CD4-positive, alpha-beta memory T cell (primary cell): ENCODE data around the gene TYMP. TPM values are rescaled to one million over a fixed set of nuclear protein-coding genes. Genes with fewer than 3 reads are reported as not detected.
A peak's percentile ranks its signal among the peaks of the same experiment; 100 is the strongest.

ENCODE experiments used
- CTCF ChIA-PET: fragments of 350-600 bp; sonication (Branson Sonifier 250); formaldehyde crosslinking; loops from one replicate; lab custom pipeline; 2021; ENCODE audit warnings: inconsistent platforms; ENCODE audit not compliant: partially characterized antibody; lab: Charles Lee
- POLR2A ChIA-PET: fragments of 350-600 bp; sonication (Branson Sonifier 250); formaldehyde crosslinking; loops from one replicate; lab custom pipeline; 2021; ENCODE audit not compliant: partially characterized antibody; lab: Charles Lee
- DNase-seq, 5 donors: peaks; one replicate each; pipeline versions ENCODE4 v3.0.0 to v3.0.0-alpha.2; 2020 to 2022; ENCODE audit warnings: mixed read lengths in 1 of 5
- H3K27ac ChIP-seq: one replicate; pipeline ENCODE4 v1.7.0; 2013; ENCODE audit warnings: low read depth, low read length
- H3K27me3 ChIP-seq: 2 replicates; pipeline ENCODE4 v1.7.0; 2013; ENCODE audit warnings: mild to moderate bottlenecking, low read length, moderate library complexity; ENCODE audit not compliant: insufficient read depth
- H3K36me3 ChIP-seq: 2 replicates; pipeline ENCODE4 v1.7.0; 2013; ENCODE audit warnings: mild to moderate bottlenecking, low read length, moderate library complexity; ENCODE audit not compliant: insufficient read depth
- H3K4me1 ChIP-seq: 2 replicates; pipeline ENCODE4 v1.7.0; 2013; ENCODE audit warnings: mild to moderate bottlenecking, low read length, moderate library complexity; ENCODE audit not compliant: insufficient read depth
- H3K4me3 ChIP-seq, 2 donors: one replicate each; pipeline ENCODE4 v1.7.0; 2013; ENCODE audit warnings: low read length in 2 of 2, mild to moderate bottlenecking in 1 of 2
- H3K9me3 ChIP-seq, 2 donors: one replicate each; pipeline ENCODE4 v1.7.0; 2013; ENCODE audit warnings: low read length in 2 of 2, control low read depth in 1 of 2; ENCODE audit not compliant: control insufficient read depth in 1 of 2
- H3K27ac Mint-ChIP-seq, 7 donors: one replicate each; pipeline ENCODE4 v1.8.0; 2020 to 2021; ENCODE audit warnings: mixed read lengths in 7 of 7, mild to moderate bottlenecking in 6 of 7, inconsistent platforms in 3 of 7, moderate library complexity in 3 of 7
- H3K27me3 Mint-ChIP-seq, 2 donors: one replicate each; pipeline ENCODE4 v1.8.0; 2020 to 2021; ENCODE audit warnings: mixed read lengths in 2 of 2
- H3K36me3 Mint-ChIP-seq, 2 donors: one replicate each; pipeline ENCODE4 v1.8.0; 2020 to 2021; ENCODE audit warnings: mixed read lengths in 2 of 2, inconsistent platforms in 1 of 2, mild to moderate bottlenecking in 1 of 2
- H3K4me1 Mint-ChIP-seq, 4 donors: one replicate each; pipeline ENCODE4 v1.8.0; 2020 to 2021; ENCODE audit warnings: mixed read lengths in 4 of 4, mild to moderate bottlenecking in 1 of 4
- H3K4me3 Mint-ChIP-seq, 8 donors: one replicate each; pipeline ENCODE4 v1.8.0; 2020 to 2021; ENCODE audit warnings: mixed read lengths in 8 of 8, mild to moderate bottlenecking in 7 of 8, moderate library complexity in 6 of 8, inconsistent platforms in 3 of 8
- H3K9me3 Mint-ChIP-seq, 8 donors: one replicate each; pipeline ENCODE4 v1.8.0; 2020 to 2021; ENCODE audit warnings: mixed read lengths in 8 of 8, mild to moderate bottlenecking in 5 of 8, inconsistent platforms in 3 of 8, moderate library complexity in 1 of 8
- intact Hi-C: fragments of 100-400 bp; cut with micrococcal nuclease; formaldehyde crosslinking; loops from one replicate; pipeline ENCODE4 v1.15.1; 2023
- polyA plus RNA-seq, 2 donors: library from polyadenylated mRNA; unstranded; fragments of 300-500 nt; fragmentation: Illumina TruSeq; gene quantifications; one replicate each; pipeline ENCODE4 v1.2.3, GENCODE V29; 2021
- total RNA-seq, 2 experiments: library from RNA; stranded (reverse); gene quantifications; one replicate each; pipeline ENCODE4 v1.2.3, GENCODE V29; 2021

Gene TYMP
- total and polyA plus RNA-seq, 4 experiments from 2014 or later = 15.7 to 30.9 (median 20.0) TPM

GRCh38 chr22:50517495-50518260 is 12.1 kb downstream of the TYMP start:
- CTCF ChIA-PET = interaction anchor here (1.1 kb wide), 1 partner anchor 8 kb away, joined by 3 read pairs; no protein-coding TSS in a partner anchor
- Mint-ChIP-seq H3K27ac (peak overlapping the region in 1 of 7 donors; percentile 2), H3K9me3 (no peaks in the 10 kb centered on the region), H3K36me3 (peaks cover 12 to 34% of the 10 kb centered on the region in 2 donors), H3K27me3 (no peaks in the 10 kb centered on the region), H3K4me3 (no peak overlapping the region), H3K4me1 (peaks cover 4 to 9% (median 7%) of the 10 kb centered on the region in 4 donors)
- DNase-seq = no peak
- Histone ChIP-seq H3K4me3 (no peak overlapping the region), H3K9me3 (no peaks in the 10 kb centered on the region), H3K27ac (no peak overlapping the region), H3K27me3 (no peaks in the 10 kb centered on the region), H3K4me1 (no peaks in the 10 kb centered on the region), H3K36me3 (peaks cover 42% of the 10 kb centered on the region)
- intact Hi-C loops = no loop called here
- POLR2A ChIA-PET = interaction anchor here (0.8 to 1.3 kb wide), 3 partner anchors 10 to 30 kb away, joined by 3 to 4 read pairs (median 4); partner anchors contain the start of genes LMF2 and NCAPH2

- H3K27ac Mint-ChIP-seq = peak overlapping the region in 1 of 7 donors; percentile 24
- peaks cover 12 to 34% of the 10 kb centered on the region in 2 donors for H3K36me3 Mint-ChIP-seq
- ChIA-PET POLR2A (interaction anchor here (1.3 kb wide), 1 partner anchor 23 kb away, joined by 4 read pairs; no protein-coding TSS in a partner anchor), CTCF (interaction anchor here (1.1 kb wide), 1 partner anchor 9 kb away, joined by 3 read pairs; no protein-coding TSS in a partner anchor)
- intact Hi-C loops = no loop called here
- no peak overlapping the region for H3K27ac ChIP-seq
- no peaks in the 10 kb centered on the region for H3K4me1 ChIP-seq
- H3K27me3 ChIP-seq = no peaks in the 10 kb centered on the region
- peaks cover 4 to 11% (median 7%) of the 10 kb centered on the region in 4 donors for H3K4me1 Mint-ChIP-seq
- H3K4me3 Mint-ChIP-seq = no peak overlapping the region
- H3K36me3 ChIP-seq = peaks cover 35% of the 10 kb centered on the region
- H3K4me3 ChIP-seq = no peak overlapping the region
- H3K9me3 ChIP-seq = no peaks in the 10 kb centered on the region
- no peaks in the 10 kb centered on the region for H3K27me3 Mint-ChIP-seq
- H3K9me3 Mint-ChIP-seq = no peaks in the 10 kb centered on the region
- no peak for DNase-seq
These were observed 12.9 kb downstream of the TYMP start for GRCh38 chr22:50516891-50517290.

GRCh38 chr22:50516068-50516467 is 13.7 kb downstream of the TYMP start:
- peaks cover 4 to 11% (median 7%) of the 10 kb centered on the region in 4 donors for H3K4me1 Mint-ChIP-seq
- DNase-seq = no peak
- H3K27ac Mint-ChIP-seq = no peak overlapping the region
- Histone ChIP-seq H3K9me3 (no peaks in the 10 kb centered on the region), H3K27me3 (no peaks in the 10 kb centered on the region), H3K36me3 (peaks cover 27% of the 10 kb centered on the region), H3K4me1 (no peaks in the 10 kb centered on the region), H3K27ac (no peak overlapping the region), H3K4me3 (no peak overlapping the region)
- ChIA-PET CTCF (interaction anchor here (2.8 kb wide), 1 partner anchor 9 kb away, joined by 15 read pairs; the partner anchor contains the start of gene SCO2), POLR2A (interaction anchor here (1.1 kb wide), 1 partner anchor 10 kb away, joined by 6 read pairs; the partner anchor contains the start of gene SCO2)
- no peak overlapping the region for H3K4me3 Mint-ChIP-seq
- peaks cover 10 to 34% of the 10 kb centered on the region in 2 donors for H3K36me3 Mint-ChIP-seq
- H3K9me3 Mint-ChIP-seq = no peaks in the 10 kb centered on the region
- H3K27me3 Mint-ChIP-seq = no peaks in the 10 kb centered on the region
- intact Hi-C loops = no loop called here

- no peak for DNase-seq
- CTCF ChIA-PET = interaction anchor here (1.5 to 2.8 kb wide), 2 partner anchors 12 to 108 kb away, joined by 3 to 15 read pairs; partner anchors contain the start of gene SCO2
- POLR2A ChIA-PET = interaction anchor here (1.9 to 7.6 kb wide), 2 partner anchors 12 to 14 kb away, joined by 12 to 242 read pairs; partner anchors contain the start of genes SCO2 and TYMP
- intact Hi-C loops = no loop called here
- peaks cover 5 to 33% of the 10 kb centered on the region in 2 donors for H3K36me3 Mint-ChIP-seq
- no peaks in the 10 kb centered on the region for H3K27me3 Mint-ChIP-seq
- H3K9me3 Mint-ChIP-seq = no peaks in the 10 kb centered on the region
- H3K4me1 ChIP-seq = peaks cover 13% of the 10 kb centered on the region
- H3K27ac ChIP-seq = no peak overlapping the region
- no peak overlapping the region for H3K4me3 ChIP-seq
- no peak overlapping the region for H3K4me3 Mint-ChIP-seq
- H3K27me3 ChIP-seq = no peaks in the 10 kb centered on the region
- H3K9me3 ChIP-seq = no peaks in the 10 kb centered on the region
- H3K36me3 ChIP-seq = peaks cover 15% of the 10 kb centered on the region
- peak overlapping the region in 1 of 7 donors; percentile 22 for H3K27ac Mint-ChIP-seq
- peaks cover 15 to 23% (median 21%) of the 10 kb centered on the region in 4 donors for H3K4me1 Mint-ChIP-seq
These were observed 16.6 kb downstream of the TYMP start for GRCh38 chr22:50513175-50513574.

- CTCF ChIA-PET = interaction anchor here (0.7 to 6.8 kb wide), 4 partner anchors 11 to 167 kb away, joined by 3 to 76 read pairs (median 8); partner anchors contain the start of gene SCO2
- POLR2A ChIA-PET = interaction anchor here (1.0 to 7.6 kb wide), 17 partner anchors 9 to 546 kb away, joined by 3 to 242 read pairs (median 10); partner anchors contain the start of genes CHKB, KLHDC7B, SBF1 and SCO2
- peaks cover 28% of the 10 kb centered on the region for H3K4me1 ChIP-seq
- Mint-ChIP-seq H3K4me3 (peak overlapping the region; percentile 87 to 96 (median 94)), H3K9me3 (no peaks in the 10 kb centered on the region), H3K4me1 (peaks cover 10 to 26% (median 19%) of the 10 kb centered on the region in 4 donors), H3K27ac (peak overlapping the region; percentile 90 to 99 (median 96)), H3K36me3 (peaks cover 0 to 21% of the 10 kb centered on the region in 2 donors), H3K27me3 (no peaks in the 10 kb centered on the region)
- H3K4me3 ChIP-seq = peak overlapping the region in 1 of 2 donors; percentile 81
- intact Hi-C loops = loop anchor here (1.0 to 5.0 kb wide), 6 partner anchors 16 to 120 kb away; partner anchors contain the start of genes ARSA, CHKB, KLHDC7B and SCO2
- H3K36me3 ChIP-seq = peaks cover 16% of the 10 kb centered on the region
- H3K9me3 ChIP-seq = no peaks in the 10 kb centered on the region
- H3K27ac ChIP-seq = peak overlapping the region; percentile 72
- DNase-seq = no peak
- H3K27me3 ChIP-seq = no peaks in the 10 kb centered on the region
These were observed 20.9 kb downstream of the TYMP start for GRCh38 chr22:50508897-50509296.

- peak within 1 kb of the TSS; percentile 84 to 98 for H3K4me3 ChIP-seq
- H3K36me3 Mint-ChIP-seq = peaks cover 0 to 21% of the 10 kb centered on the region in 2 donors
- H3K4me3 Mint-ChIP-seq = peak within 1 kb of the TSS; percentile 92 to 98 (median 94)
These were observed 21.6 kb downstream of the TYMP start, which contains the start of gene NCAPH2 for GRCh38 chr22:50507991-50508884. NCAPH2 (plus strand) TSS chr22:50508224; CDS start chr22:50508338, 114 bp downstream.

More at GRCh38 chr22:50507991-50508884, 21.6 kb downstream of the TYMP start, which contains the start of gene NCAPH2:
- H3K4me1 Mint-ChIP-seq = peaks cover 10 to 26% (median 19%) of the 10 kb centered on the region in 4 donors
- Histone ChIP-seq H3K27me3 (no peaks in the 10 kb centered on the region), H3K27ac (peak within 1 kb of the TSS; percentile 98), H3K4me1 (peaks cover 28% of the 10 kb centered on the region), H3K9me3 (no peaks in the 10 kb centered on the region), H3K36me3 (peaks cover 16% of the 10 kb centered on the region)
- intact Hi-C loops = loop anchor here (1.0 to 5.0 kb wide), 8 partner anchors 17 to 165 kb away; partner anchors contain the start of genes ARSA, CHKB, KLHDC7B and PPP6R2
- H3K27ac Mint-ChIP-seq = peak within 1 kb of the TSS; percentile 90 to 99 (median 98)
- no peaks in the 10 kb centered on the region for H3K27me3 Mint-ChIP-seq
- peak; percentile 96 to 97 (median 97) for DNase-seq
- CTCF ChIA-PET = interaction anchor here (0.7 to 6.8 kb wide), 10 partner anchors 11 to 236 kb away, joined by 3 to 76 read pairs (median 4); partner anchors contain the start of genes SCO2 and SYCE3
- POLR2A ChIA-PET = interaction anchor here (0.6 to 7.6 kb wide), 30 partner anchors 9 to 546 kb away, joined by 3 to 242 read pairs (median 5); partner anchors contain the start of genes ADM2, ARSA, CHKB and HDAC10
- no peaks in the 10 kb centered on the region for H3K9me3 Mint-ChIP-seq
